ENCODE results near the gene CPNE8. TPM values are rescaled to one million over a fixed set of nuclear protein-coding genes. Genes with fewer than 3 reads are reported as not detected.
"Not testable (repeated sequence)": the region's sequence is repeated elsewhere in the genome, so short reads cannot be mapped to it uniquely, and the experiment has no call there.

CPNE8 gene
- total RNA-seq, 1 experiment from 2014 or later = 2.6 TPM

- not testable (repeated sequence) for DNase-seq (ENCODE audit: low spot score)
Observed at GRCh38 chr12:38742496-38742895, 162.9 kb downstream of the CPNE8 start.

DNA sequence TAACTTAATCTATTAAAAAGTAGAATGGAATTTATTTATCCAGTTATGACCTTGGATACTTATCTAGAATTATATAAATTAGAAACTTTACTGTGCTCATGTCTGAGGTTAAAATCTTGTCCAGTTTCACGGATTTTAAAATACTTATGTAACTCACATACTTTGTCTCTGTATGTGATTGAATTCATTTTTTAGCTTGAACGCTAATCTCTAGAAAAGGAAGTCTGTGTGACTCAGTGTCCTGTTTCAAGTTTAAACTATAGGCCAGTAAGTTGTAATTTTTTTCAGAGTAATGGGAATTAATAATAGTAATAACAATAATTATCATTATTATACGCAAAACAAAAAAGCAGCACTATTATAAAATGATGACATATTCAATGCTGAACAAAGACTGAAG is 168.6 kb downstream of the CPNE8 start:
- DNase-seq (ENCODE audit: low spot score) = no peak

DNA sequence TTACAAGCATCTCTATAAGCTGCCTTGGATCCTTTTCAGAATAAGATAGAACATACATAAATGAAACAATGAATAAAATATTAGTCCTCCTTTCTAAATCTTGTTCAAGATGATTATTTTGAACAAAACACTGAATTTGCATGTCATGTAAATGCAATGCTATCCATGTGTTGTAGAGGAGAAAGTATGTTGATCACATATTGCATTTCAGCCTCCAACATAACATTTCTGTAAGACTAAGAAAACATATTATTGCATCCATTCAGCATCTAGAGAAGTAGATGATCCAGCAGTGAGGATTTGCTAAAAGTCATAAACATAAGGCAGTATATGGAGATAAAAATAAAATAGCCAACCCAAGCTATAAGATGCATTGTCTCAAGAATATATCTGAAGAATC is 172.6 kb downstream of the CPNE8 start:
- no peak for DNase-seq (ENCODE audit: low spot score)

DNA sequence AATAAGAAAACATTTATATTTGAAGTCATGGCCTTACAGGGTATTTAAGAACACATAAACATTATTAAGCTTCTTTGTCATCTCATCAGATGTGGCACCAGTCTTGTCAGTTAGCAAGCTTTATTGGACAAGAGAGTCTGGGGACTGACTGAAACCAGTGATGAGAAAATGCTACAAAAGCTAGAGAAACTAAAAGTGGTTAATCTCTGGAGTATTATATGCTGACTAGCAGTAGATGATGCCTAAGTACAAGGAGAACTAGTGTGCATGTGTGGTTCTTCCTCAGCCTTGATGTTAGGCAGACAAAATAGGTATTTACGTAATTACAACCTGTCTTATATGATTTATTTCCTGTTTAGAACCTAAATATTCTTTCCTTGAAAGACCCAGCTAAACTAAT is 176.5 kb downstream of the CPNE8 start:
- no peak for DNase-seq (ENCODE audit: low spot score)

DNA sequence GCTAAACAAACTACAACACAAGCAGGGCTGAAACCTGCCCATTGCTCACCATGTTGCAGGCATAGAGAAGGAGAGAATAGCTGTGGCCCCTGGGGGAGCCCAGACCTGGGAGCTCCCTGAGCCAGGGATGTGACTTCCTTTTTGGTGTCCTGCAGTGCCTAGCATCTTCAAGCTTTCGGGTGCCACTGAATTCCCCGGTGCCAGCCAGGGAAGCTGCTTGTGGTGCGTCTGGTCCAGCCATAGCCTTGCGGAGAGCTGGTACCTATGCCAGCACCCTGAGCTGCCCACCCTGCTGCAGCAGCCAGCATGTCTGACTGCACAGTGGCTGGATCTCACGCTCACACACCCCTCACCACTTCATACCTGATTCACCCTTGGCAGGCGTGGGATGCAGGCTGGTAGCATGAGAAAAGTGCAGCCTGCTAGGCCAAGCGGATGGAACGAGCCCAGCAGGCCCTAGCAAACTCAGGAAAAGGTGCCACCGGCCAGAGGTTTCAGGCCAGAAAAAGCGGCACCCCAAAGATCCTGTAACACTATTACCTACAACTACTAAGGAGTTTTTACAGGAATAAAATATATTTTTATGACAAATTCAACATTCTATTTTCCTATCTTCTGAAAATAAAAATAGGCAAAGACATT is 183.7 kb downstream of the CPNE8 start:
- no peak for DNase-seq (ENCODE audit: low spot score)

DNA sequence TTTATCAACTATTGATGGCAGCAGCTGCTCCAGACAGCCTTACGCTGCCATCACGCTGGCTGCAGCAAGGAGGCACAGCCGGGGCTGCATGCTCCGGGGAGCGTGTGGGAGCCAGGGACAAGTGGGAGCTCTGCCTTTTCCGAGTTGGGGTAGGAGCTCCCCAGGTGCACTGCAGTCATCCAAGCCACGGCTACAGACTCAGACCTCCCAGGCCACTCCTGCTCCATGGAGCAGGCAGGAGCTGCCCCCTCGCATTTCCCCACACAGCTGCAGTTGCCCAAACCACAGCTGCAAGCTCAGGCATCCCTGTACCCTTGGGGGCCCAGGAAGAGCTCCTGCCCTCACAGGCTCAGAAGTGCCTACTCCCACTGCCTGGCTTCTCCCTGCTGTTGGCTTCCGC is 184.7 kb downstream of the CPNE8 start:
- no peak for DNase-seq (ENCODE audit: low spot score)

GRCh38 chr12:38713294-38713693 is 192.1 kb downstream of the CPNE8 start:
- DNase-seq (ENCODE audit: low spot score) = no peak

GRCh38 chr12:38711054-38711453 is 194.3 kb downstream of the CPNE8 start:
- no peak for DNase-seq (ENCODE audit: low spot score)

DNA sequence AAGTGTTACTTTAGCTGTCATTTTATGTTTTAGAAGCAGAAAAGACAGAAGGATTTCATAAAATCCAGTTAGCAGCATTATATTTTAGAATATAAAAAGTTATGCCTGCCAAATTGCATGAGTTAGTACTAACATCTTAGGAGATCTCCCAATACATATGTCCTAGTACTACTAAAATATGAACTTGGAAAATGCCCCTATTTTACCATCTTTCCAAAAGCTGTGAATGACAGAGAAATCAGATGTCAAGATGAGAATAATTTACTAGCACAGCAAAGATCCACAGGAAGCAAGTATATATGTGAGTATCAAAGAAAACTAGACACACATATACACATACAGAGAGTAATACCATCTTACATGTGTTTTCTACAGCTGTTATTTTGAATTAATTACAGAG is 196.9 kb downstream of the CPNE8 start:
- DNase-seq (ENCODE audit: low spot score) = no peak

DNA sequence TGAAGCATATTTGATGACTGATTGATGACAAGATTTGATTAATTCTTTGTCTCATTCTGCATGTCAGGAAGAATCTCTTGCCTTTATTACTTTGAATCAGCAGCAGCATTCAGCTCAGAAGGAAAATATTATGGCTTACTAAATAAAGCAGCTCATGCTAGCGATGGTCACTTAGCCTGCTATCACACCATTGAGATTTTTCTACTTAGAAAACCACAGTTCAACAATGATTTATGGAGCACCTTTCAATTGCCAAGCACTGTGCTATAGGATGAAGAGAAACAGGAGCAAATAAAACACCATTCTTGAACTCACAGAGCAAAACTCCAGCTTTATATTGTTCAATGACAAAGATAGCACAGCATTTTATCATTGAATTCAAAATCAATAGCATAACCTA is 197.7 kb downstream of the CPNE8 start:
- no peak for DNase-seq (ENCODE audit: low spot score)

- no peak for DNase-seq (ENCODE audit: low spot score)
Observed at GRCh38 chr12:38697289-38697688, 208.1 kb downstream of the CPNE8 start.

DNA sequence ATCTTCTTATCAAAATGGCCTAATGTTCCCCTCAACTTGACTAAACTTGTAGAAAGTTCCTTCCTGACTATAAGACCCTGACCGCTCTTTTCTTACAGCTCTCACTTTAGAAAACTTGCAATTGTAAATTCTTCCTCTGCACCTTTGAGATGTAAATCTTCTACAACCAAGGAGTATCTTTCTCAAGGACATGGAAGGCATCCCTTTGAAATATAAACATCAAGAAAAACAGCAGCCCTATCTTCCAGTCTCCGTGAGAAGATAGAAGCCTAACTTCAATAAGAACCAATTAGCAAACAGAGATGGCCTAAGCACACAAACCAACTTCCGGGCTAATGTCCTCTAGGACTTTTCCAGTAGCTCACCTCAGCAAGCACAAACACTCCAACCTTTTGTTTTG is 210.3 kb downstream of the CPNE8 start:
- no peak for DNase-seq (ENCODE audit: low spot score)

GRCh38 chr12:38691164-38691563 is 214.2 kb downstream of the CPNE8 start:
- DNase-seq (ENCODE audit: low spot score) = no peak

DNA sequence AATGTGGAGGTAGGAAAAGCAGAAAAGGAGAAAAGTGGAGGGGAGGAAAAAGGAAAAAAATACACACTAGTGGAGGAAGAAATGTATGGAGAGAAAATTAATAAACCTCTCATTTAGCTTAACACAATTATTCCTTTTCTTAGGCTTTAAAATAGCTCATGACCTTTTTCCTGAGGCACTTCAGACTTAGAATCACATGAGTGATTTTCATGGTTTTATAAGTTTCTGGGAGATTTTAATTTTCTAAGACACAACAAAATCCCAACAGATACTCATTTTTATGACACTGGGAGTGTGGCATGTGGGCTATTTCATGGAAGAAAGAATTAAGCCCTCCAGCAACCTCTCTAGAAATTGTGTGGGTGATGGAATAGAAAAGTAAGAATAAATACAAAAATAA is 214.7 kb downstream of the CPNE8 start:
- DNase-seq (ENCODE audit: low spot score) = no peak

DNA sequence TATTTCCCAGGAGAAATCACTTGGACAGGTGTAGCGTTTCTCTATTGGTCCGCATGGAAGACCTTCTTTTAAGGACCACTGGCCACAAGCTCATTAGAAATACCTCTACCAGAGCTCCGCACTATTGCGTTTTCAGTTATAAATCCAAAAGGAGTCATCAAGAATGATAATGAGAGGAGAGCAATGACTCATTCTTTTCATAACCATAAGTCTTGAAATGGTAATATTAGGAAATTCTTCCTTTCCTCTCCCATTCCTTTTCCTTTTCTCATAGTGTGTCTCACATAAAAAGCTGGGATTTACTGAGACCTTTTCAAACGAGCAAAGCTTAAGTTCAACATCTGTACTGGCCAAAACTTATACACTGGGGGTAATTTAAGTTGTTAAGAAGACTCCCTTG is 215.7 kb downstream of the CPNE8 start:
- no peak for DNase-seq (ENCODE audit: low spot score)

- DNase-seq (ENCODE audit: low spot score) = no peak
Observed at GRCh38 chr12:38689195-38689594, 216.2 kb downstream of the CPNE8 start.

DNA sequence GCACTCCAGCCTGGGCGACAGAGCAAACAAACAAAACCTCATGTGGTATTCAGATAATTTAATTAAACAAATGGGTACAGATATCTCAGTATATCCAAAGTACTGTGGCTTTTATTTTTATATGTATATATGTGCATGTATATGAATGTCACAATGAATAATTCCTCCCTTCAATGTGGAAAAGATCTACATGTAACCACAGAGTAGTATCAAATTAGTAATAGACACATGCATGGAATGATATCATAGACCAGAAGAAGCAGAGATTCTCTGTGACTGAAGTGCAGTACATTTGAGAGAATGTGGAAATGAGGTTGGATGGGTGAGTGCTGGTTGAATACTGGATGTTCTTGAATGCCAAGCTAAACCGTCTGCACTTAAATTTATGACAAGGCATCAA is 222.9 kb downstream of the CPNE8 start:
- DNase-seq (ENCODE audit: low spot score) = no peak

DNA sequence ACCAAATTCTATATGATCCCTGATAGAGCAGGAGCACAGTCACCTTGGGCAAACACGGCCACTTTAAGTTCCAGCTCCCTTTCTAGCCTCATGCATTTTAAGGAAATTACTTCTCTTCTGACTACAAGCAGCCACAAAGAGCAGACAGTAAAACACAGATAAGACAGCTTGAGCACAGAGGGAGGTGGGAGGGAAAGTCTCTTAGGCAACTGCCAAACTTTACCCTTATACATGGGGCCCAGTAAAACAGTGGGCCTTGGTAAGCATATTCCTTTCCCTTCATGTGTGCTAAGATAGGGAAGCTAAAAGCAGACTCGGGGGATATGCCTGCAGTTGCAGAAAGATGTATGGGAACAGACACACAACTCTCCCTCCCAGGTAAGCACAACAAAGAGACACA is 235.9 kb downstream of the CPNE8 start:
- DNase-seq (ENCODE audit: low spot score) = no peak

GRCh38 chr12:38669081-38669480 is 236.3 kb downstream of the CPNE8 start:
- no peak for DNase-seq (ENCODE audit: low spot score)

DNA sequence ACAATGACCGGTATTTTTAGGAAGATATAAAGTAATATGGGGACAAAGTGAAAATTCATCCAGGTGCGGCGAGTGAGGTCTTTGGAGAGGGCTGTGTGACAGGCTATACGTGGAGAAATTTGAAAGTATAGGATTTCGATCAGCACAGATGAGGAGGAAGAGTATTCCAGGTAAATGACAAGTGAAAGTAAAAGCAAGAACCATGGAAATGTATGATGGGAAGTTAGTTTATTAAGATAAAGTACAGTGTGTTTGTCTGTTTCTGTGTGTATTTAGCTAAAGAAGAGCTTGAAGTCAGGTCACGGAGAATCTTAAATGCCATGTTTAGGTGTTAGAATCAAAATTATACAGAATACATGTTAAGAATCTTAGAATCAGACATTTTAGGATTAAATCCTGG is 239.0 kb downstream of the CPNE8 start:
- no peak for DNase-seq (ENCODE audit: low spot score)

GRCh38 chr12:38664661-38665269 is 240.6 kb downstream of the CPNE8 start:
- DNase-seq (ENCODE audit: low spot score) = peak; percentile 60

DNA sequence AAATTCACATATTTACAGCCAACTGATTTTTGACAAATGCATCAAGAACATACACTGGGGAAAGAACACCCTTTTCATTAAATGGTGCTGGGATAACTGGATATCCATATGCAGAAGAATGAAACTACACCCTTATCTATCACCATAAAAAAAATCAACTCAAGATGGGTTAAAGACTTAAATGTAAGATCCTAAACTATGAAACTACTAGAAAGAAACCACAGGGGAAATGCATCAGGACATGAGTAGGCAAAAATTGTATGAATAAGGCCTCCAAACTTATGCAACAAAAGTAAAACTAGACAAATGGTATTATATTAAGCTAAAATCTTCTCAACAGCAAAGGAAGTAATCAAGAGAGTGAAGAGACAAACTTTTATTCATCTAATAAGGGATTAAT is 242.6 kb downstream of the CPNE8 start:
- DNase-seq (ENCODE audit: low spot score) = no peak

- no peak for DNase-seq (ENCODE audit: low spot score)
Observed at GRCh38 chr12:38653650-38654049, 251.7 kb downstream of the CPNE8 start.

DNA sequence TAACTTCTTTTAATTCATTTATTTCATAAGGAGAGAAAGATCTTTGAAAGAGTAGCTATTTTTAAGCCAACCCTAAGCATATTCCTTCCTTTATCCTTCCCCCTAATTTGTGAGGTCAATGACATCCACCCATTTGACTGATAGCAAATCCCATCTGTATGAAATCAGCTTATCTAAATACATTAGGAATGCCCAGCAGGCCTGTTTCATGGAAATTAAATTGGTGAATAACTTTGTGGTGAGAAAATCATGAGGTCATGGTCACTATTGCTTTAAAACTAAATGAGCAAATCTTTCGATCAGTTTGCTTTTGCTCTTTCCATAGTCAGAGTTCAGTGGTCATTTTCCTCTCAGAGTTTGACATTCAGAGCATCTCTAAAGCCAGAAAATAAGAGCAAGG is 256.6 kb downstream of the CPNE8 start:
- no peak for DNase-seq (ENCODE audit: low spot score)
